22Rv1 (cell line): ENCODE results near the gene CTAGE1.

Experiments used
- ZFX ChIP-seq: fragments of 450-650 bp; IDR thresholded peaks from 2 replicates; pipeline ENCODE4 v1.6.1; 2017; ENCODE audit warnings: antibody characterized with exemption, borderline replicate concordance
- TF ChIP-seq, protein P1 (sequence below): fragments of 450-650 bp; IDR thresholded peaks from 2 replicates; pipeline ENCODE4 v1.5.1; 2017; ENCODE audit warnings: mild to moderate bottlenecking

- TF ChIP-seq, protein P1, sequence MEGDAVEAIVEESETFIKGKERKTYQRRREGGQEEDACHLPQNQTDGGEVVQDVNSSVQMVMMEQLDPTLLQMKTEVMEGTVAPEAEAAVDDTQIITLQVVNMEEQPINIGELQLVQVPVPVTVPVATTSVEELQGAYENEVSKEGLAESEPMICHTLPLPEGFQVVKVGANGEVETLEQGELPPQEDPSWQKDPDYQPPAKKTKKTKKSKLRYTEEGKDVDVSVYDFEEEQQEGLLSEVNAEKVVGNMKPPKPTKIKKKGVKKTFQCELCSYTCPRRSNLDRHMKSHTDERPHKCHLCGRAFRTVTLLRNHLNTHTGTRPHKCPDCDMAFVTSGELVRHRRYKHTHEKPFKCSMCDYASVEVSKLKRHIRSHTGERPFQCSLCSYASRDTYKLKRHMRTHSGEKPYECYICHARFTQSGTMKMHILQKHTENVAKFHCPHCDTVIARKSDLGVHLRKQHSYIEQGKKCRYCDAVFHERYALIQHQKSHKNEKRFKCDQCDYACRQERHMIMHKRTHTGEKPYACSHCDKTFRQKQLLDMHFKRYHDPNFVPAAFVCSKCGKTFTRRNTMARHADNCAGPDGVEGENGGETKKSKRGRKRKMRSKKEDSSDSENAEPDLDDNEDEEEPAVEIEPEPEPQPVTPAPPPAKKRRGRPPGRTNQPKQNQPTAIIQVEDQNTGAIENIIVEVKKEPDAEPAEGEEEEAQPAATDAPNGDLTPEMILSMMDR: no peak
- no peak for TF ChIP-seq ZFX
These were observed 50.4 kb downstream of the CTAGE1 start for GRCh38 chr18:22367303-22367702.
